ENCODE data around the gene GIPC1. TPM values are rescaled to one million over a fixed set of nuclear protein-coding genes. Genes with fewer than 3 reads are reported as not detected.

Gene GIPC1
- total and polyA plus RNA-seq, 2 of the 4 experiments (the other 2 are of a cell fraction) = 74.2 to 133 TPM

- CTCF ChIA-PET = no interaction called here
- dilution Hi-C loops (cut with HindIII; ENCODE audit: low sequenced_read_pairs, unreplicated experiment) = no loop called here
- Histone ChIP-seq H3K27me3 (ENCODE audit: control insufficient read depth, insufficient read depth, low read length) (no peaks in the 10 kb centered on the region), H3K14ac (replicated peaks; ENCODE audit: low read depth, low read length) (no peak overlapping the region), H2AFZ (replicated peaks; ENCODE audit: low read length, poor library complexity) (no peak overlapping the region), H3K56ac (ENCODE audit: extremely low read depth, insufficient read depth, low read length) (no peak overlapping the region), H3K4me2 (ENCODE audit: low read depth, low read length) (no peak overlapping the region), H3K9me3 (ENCODE audit: control insufficient read depth, insufficient read depth, low read length) (no peaks in the 10 kb centered on the region), H2BK15ac (ENCODE audit: low read depth, low read length) (no peak overlapping the region), H3K4me1 (ENCODE audit: control insufficient read depth, insufficient read depth, low read length) (peaks cover 17% of the 10 kb centered on the region), H3K79me1 (ENCODE audit: low read depth in 1 of 2, low read length in 2 of 2) (peaks cover 7 to 26% of the 10 kb centered on the region in 2 experiments; a peak in 3 of 4 replicates), H3K9ac (ENCODE audit: low read depth, low read length) (no peak overlapping the region), H2BK120ac (ENCODE audit: low read depth, low read length) (no peak overlapping the region), H2AK9ac (replicated peaks; ENCODE audit: low read depth, low read length, poor library complexity) (peak overlapping the region; percentile 44), H4K91ac (ENCODE audit: insufficient read depth, low read depth, low read length) (no peak overlapping the region; the same call in 1 of the 2 replicates), H4K5ac (ENCODE audit: low read depth, low read length) (no peak overlapping the region), H2BK20ac (ENCODE audit: low read depth, low read length) (peak overlapping the region; percentile 29; the same call in 1 of the 2 replicates), H2AK5ac (ENCODE audit: low read depth, low read length) (peak overlapping the region; percentile 43), H3K4me3 (ENCODE audit: insufficient read depth, low read depth, low read length) (no peak overlapping the region), H3K27ac (ENCODE audit: insufficient read depth, low read length) (no peak overlapping the region), H3K18ac (ENCODE audit: low read depth, low read length) (no peak overlapping the region; the same call in 1 of the 2 replicates), H3K36me3 (ENCODE audit: control insufficient read depth, insufficient read depth, low read length) (peaks cover 13% of the 10 kb centered on the region), H3K23ac (ENCODE audit: low read depth, low read length) (peak overlapping the region; percentile 24; the same call in 1 of the 2 replicates), H2BK5ac (ENCODE audit: low read depth, low read length, poor library complexity, severe bottlenecking) (peak overlapping the region; percentile 74), H3K4ac (ENCODE audit: low read depth, low read length) (peak overlapping the region; percentile 19; the same call in 1 of the 2 replicates), H4K8ac (ENCODE audit: low read depth in 2 of 2, low read length in 2 of 2) (peak overlapping the region; percentile 70 to 99; a peak in 2 of 4 replicates), H3K9me1 (ENCODE audit: insufficient read depth, low read length) (peaks cover 9% of the 10 kb centered on the region), H4K20me1 (ENCODE audit: insufficient read depth, low read length) (peaks cover 23% of the 10 kb centered on the region)
- no peak for ATAC-seq (ENCODE audit: low read depth)
- DNase-seq = no peak
- no CpG with 5 or more reads among the region's 4 CpGs for WGBS, 2 experiments (ENCODE audit: extremely low coverage in 2 of 2, insufficient read length in 1 of 2)
- in situ Hi-C loops (cut with MboI; ENCODE audit: low sequenced_read_pairs) = no loop called here
- BruUV-seq (replicated peaks) = no TSS peak
- intact Hi-C loops (cut with micrococcal nuclease) = no loop called here
- POLR2A ChIA-PET (ENCODE audit: unreplicated experiment) = no interaction called here
- no peak for TF ChIP-seq MAZ (IDR thresholded peaks at IDR 0.05; ENCODE audit: borderline replicate concordance, low read depth, low read length)
- no peak for TF ChIP-seq RAD21 (IDR thresholded peaks at IDR 0.05; ENCODE audit: low read length)
- TF ChIP-seq MXI1 (IDR thresholded peaks at IDR 0.05; ENCODE audit: borderline replicate concordance, low read depth, low read length) = no peak
- no peak for TF ChIP-seq NFE2L2 (IDR thresholded peaks at IDR 0.05; ENCODE audit: low read depth, low read length)
- no peak for TF ChIP-seq BHLHE40 (IDR thresholded peaks at IDR 0.05; ENCODE audit: low read depth, low read length)
- TF ChIP-seq MAFK (IDR thresholded peaks at IDR 0.05; ENCODE audit: low read depth, low read length) = no peak
- TF ChIP-seq FOS (IDR thresholded peaks at IDR 0.05; ENCODE audit: low read depth, low read length) = no peak
- no peak for TF ChIP-seq SMC3 (IDR thresholded peaks at IDR 0.05; ENCODE audit: low read depth, low read length)
- TF ChIP-seq RFX5 (IDR thresholded peaks at IDR 0.05; ENCODE audit: low read depth, low read length) = no peak
- no peak for TF ChIP-seq CHD1 (IDR thresholded peaks at IDR 0.05; ENCODE audit: low read depth, low read length)
- no peak for TF ChIP-seq ELK1 (IDR thresholded peaks at IDR 0.05; ENCODE audit: borderline replicate concordance, low read depth, low read length)
- TF ChIP-seq USF2 (IDR thresholded peaks at IDR 0.05; ENCODE audit: low read depth, low read length) = no peak
Measured at GRCh38 chr19:14520543-14520942, 24.6 kb upstream of the GIPC1 start.
